C4-2B (cell line): ENCODE measurements around the gene SLC16A3.
A peak's percentile ranks its signal among the peaks of the same experiment; 100 is the strongest.
"Not testable (repeated sequence)": the region's sequence is repeated elsewhere in the genome, so short reads cannot be mapped to it uniquely, and the experiment has no call there.

ENCODE experiments used
- H3K27ac ChIP-seq: fragments of 450-650 bp; 2 replicates; pipeline ENCODE4 v1.5.1; 2017
- ZFX ChIP-seq: fragments of 450-650 bp; IDR thresholded peaks from 2 replicates; pipeline ENCODE4 v1.6.1; 2017
- TF ChIP-seq, protein P1 (sequence below): fragments of 450-650 bp; conservative IDR thresholded peaks from 2 replicates; pipeline ENCODE4 v1.5.1; 2017; ENCODE audit warnings: mild to moderate bottlenecking

Gene SLC16A3

DNA sequence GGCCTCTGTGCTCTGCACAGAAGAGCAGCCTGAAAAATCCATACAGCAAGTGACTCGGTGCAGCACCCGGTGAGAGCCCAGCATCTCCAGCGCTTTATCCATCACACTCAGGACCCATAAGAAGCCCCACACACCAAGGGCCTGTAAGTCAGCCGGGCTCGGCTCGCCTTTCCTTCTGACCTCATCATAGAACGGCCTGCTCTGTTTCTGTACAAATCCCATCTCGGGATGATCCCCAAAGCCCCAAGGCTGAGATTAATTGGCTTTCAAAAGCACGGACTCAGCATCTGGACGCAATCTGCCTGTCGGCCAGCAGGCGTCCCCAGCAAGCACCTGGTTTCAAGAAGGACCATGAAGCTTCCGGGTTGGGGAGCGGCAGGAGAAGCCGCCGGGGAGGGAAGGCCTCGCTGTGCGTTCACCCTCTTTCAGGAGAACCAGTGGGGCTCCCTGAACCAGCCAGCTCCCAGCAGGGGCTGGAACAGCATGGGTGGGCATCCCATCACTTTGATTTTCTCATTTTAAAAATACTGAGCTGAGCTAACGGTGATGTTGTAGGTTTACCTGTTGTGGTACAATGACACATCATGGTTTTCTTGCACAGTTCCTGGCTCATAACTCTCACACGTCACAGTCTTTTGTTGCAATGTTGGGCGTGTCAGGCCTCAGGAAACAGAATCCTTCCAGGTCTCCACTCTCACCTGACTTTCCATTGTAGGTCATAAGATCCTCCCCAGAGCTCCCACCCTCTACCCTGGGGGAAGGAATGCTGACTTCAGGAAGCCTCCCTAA lies 22.9 kb upstream of the SLC16A3 start:
- peak overlapping the region; percentile 55 for H3K27ac ChIP-seq
- TF ChIP-seq, protein P1, sequence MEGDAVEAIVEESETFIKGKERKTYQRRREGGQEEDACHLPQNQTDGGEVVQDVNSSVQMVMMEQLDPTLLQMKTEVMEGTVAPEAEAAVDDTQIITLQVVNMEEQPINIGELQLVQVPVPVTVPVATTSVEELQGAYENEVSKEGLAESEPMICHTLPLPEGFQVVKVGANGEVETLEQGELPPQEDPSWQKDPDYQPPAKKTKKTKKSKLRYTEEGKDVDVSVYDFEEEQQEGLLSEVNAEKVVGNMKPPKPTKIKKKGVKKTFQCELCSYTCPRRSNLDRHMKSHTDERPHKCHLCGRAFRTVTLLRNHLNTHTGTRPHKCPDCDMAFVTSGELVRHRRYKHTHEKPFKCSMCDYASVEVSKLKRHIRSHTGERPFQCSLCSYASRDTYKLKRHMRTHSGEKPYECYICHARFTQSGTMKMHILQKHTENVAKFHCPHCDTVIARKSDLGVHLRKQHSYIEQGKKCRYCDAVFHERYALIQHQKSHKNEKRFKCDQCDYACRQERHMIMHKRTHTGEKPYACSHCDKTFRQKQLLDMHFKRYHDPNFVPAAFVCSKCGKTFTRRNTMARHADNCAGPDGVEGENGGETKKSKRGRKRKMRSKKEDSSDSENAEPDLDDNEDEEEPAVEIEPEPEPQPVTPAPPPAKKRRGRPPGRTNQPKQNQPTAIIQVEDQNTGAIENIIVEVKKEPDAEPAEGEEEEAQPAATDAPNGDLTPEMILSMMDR: peak; percentile 97
- TF ChIP-seq ZFX: peak; percentile 38; the same call in 1 of the 2 replicates

DNA sequence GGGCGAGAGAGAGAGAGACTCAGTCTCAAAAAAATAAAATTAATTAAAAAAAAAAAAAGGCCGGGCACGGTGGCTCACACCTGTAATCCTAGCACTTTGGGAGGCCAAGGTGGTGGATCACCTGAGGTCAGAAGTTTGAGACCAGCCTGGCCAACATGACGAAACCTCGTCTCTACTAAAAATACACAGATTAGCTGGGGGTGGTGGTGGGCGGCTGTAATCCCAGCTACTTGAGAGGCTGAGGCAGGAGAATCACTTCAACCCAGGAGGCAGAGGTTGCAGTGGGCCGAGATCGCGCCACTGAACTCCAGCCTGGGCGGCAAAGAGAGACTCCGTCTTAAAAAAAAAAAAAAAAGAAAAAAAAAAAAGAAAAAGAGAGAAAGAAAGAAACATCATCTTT lies 18.2 kb upstream of the SLC16A3 start:
- H3K27ac ChIP-seq: not testable (repeated sequence)

DNA sequence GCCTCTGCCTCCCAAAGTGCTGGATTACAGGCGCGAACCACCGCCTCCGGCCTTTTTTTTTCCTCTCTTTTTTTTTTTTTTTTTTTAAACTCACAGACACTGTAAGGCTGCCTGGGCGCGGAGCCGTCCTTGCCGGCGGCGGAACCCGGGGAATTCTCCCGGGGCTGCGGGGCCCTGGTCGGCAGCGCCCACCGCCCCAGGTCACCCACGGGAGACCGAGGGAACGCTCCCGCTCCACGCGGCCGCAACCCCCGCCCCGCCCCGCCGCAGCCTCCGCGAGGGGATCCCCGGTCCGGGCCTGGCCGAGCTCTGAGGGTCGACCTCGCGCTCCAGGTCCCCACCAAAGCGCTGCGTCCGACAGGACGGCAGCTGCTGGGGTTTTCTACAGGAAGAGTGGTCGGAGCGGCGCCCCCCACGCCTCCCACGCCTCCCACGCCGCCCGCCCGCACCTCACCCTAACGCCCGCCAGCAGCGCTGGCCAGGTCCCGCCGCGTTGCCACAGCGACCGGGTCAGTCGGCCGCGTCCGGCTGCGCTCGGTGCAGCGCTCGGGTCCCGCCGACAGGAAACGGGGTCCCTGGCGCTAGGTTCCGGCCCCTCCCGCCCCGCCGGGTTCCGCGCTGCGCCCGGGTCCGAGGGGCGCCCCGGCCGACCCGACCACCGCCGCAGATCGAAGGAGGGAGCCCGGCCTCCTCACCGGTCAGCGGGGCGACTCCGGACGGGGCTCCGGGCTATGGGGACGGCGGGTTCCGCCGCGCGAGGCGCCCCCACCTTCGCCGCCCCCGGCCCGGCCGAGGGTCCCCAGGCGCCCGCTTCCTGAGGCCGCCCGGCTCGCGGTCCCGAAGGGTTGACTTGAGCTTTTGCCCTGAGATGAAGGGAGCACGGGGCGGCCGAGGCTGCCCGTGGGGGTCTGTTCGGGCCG lies 16.3 kb upstream of the SLC16A3 start, which contains the start of gene CCDC57:
Gene CCDC57 (minus strand): TSS at position 512 of the 920 bp plus-strand sequence. CDS start 10,898 bp downstream, outside the sequence.
- TF ChIP-seq ZFX: peak; percentile 70; the same call in 1 of the 2 replicates
- TF ChIP-seq, protein P1: no peak
- peak within 1 kb of the TSS; percentile 98 for H3K27ac ChIP-seq

DNA sequence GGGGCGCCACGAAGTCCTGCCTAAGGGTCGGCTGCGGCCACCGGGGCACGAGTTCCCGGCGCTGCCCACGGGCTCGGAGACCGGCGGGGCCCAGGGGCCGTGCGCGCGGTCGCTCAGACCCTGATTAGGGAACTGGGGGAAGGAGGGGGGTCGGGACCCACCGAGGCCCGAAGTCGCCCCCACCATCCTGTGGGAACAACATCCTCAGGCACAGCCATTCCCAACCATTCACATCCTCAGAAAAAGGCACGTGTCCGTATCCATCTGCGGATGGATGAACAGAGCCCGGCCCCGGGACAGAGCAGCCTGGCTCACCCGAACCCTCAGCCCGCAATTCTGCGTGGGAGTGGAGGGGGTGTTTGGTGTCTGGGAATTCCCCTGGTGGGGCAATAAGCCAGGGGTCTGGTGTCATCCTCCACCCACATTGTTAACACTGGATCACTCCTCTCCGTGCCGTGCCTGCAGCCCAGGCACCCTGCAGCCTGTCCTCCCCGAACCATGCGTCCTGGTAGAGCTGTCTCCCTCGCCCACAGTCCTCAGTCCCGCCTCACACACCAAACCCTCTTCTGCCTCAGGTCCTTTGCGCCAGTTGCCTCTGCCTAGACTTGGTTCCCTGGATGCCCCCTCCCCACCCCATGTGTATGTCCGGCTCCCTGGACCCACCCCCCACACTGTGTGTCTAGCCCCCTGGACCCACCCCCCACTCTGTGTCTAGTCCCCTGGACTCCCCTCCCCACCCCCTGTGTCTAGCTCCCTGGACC lies 15.4 kb upstream of the SLC16A3 start:
- peak overlapping the region; percentile 98 for H3K27ac ChIP-seq
- TF ChIP-seq, protein P1: no peak
- no peak for TF ChIP-seq ZFX

DNA sequence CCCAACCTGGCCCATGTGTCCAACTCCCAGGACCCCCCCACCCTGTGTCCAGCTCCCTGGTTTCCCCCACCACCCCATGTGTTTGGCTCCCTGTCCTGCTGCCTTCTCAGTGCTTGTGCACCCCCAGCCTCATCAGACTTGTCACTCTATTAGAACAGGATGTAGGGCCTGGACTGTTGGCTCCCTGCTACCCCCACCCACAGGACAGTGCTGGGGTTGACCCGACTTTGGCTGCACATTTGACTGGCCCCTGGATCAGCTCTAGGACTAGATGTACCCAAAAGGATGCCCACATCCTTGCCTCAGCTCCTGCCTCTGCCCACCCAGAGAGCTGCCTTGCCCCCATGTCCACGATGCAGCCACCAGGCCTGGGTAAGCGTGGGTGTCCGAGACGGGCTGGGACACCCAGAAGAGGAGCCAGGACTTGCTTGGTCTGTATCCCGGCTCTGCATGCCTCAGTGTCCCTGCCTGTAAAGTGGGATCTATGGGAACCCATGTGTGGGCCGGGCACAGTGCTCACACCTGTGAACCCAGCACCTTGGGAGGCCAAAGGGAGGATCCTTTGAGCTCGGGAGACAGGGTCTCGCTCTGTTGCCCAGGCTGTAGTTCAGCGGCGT lies 14.7 kb upstream of the SLC16A3 start:
- H3K27ac ChIP-seq: peak overlapping the region; percentile 98; the same call in 1 of the 2 replicates
- no peak for TF ChIP-seq ZFX
- TF ChIP-seq, protein P1: no peak

DNA sequence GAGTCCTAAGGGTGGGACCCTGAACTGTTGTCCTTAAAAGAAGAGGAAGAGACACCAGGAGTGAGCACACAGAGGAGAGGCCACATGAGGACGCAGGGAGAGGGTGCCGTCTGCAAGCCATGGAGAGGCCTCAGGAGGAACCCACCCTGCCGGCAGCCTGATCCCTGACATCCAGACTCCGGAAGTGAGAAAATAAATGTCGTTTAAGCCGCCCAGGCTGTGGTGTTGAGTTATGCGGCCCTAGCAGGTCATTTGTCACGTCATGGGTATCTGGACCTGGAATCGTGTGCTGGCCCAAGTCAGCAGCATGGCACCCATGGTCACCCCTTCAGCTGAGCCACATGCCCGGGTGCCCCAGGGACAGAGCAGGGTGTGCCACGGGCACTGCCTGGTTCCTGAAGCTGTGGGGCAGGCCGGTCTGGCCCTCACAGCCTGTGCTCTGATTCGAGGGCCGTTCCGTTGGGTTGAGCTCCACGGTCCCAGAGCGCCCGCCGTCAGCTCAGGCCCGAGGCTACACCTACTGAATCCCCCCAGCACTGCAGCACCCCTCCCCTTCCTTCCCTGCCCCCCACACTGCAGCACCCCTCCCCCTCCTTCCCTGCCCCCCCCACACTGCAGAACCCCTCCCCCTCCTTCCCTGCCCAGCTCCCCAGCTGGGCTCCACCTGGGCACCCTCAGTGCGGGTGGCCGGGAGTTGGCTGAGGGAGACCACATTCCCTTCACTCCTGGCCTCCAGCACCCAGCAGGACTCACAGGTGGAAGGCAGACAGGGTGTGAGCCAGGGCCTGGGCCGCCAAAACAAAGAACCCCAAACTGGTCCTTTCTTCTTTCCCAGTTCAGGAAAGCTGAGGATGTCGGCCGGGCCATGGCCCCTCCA lies 13.5 kb upstream of the SLC16A3 start:
- TF ChIP-seq ZFX: no peak
- TF ChIP-seq, protein P1: no peak
- peak overlapping the region; percentile 39 for H3K27ac ChIP-seq
